DMS53 (cell line): Measurements from ENCODE around the gene TMEM200A.

Experiments used
- DNase-seq: peaks from one replicate; lab custom pipeline; 2025; lab: John Stamatoyannopoulos, UW

The TMEM200A gene

GRCh38 chr6:130489514-130489913 lies 123.7 kb downstream of the TMEM200A start:
- no peak for DNase-seq
